ENCODE measurements around the gene TCF4.

The TCF4 gene

GRCh38 chr18:55221622-55222021, 366.4 kb downstream of the TCF4 start:
- Histone ChIP-seq H3K36me3 (ENCODE audit: insufficient read depth, low read length) (no peaks in the 10 kb centered on the region), H3K9ac (ENCODE audit: low read depth, low read length, poor library complexity, severe bottlenecking) (no peak overlapping the region), H3K4me3 (ENCODE audit: low read length, poor library complexity, severe bottlenecking) (no peak overlapping the region), H3K9me2 (replicated peaks; ENCODE audit: low read depth, low read length) (no peaks in the 10 kb centered on the region), H4K20me1 (ENCODE audit: insufficient read depth, low read length, poor library complexity, severe bottlenecking) (no peaks in the 10 kb centered on the region), H3K79me2 (ENCODE audit: insufficient read depth, low read length) (no peaks in the 10 kb centered on the region), H3K9me3 (ENCODE audit: insufficient read depth, low read depth, low read length) (no peaks in the 10 kb centered on the region), H3K27me3 (ENCODE audit: insufficient read depth, low read length, poor library complexity, severe bottlenecking) (no peaks in the 10 kb centered on the region), H3K4me1 (ENCODE audit: insufficient read depth, low read length, poor library complexity, severe bottlenecking) (no peaks in the 10 kb centered on the region), H3K4me2 (ENCODE audit: low read depth, low read length, poor library complexity, severe bottlenecking) (no peak overlapping the region), H3F3A (ENCODE audit: low read depth) (no peaks in the 10 kb centered on the region), H2AFZ (ENCODE audit: low read length) (no peak overlapping the region)
- TF ChIP-seq CTCF (conservative IDR thresholded peaks at IDR 0.05; ENCODE audit: low read length) = no peak
- no peak for TF ChIP-seq EZH2phosphoT487 (IDR thresholded peaks at IDR 0.05; ENCODE audit: borderline replicate concordance)

GRCh38 chr18:55220523-55220922, 367.5 kb downstream of the TCF4 start:
- H3K9me3 ChIP-seq (ENCODE audit: insufficient read depth, low read depth, low read length) = no peaks in the 10 kb centered on the region
- H3K4me3 ChIP-seq (ENCODE audit: low read length, poor library complexity, severe bottlenecking) = no peak overlapping the region
- no peak overlapping the region for H3K9ac ChIP-seq (ENCODE audit: low read depth, low read length, poor library complexity, severe bottlenecking)
- no peaks in the 10 kb centered on the region for H3F3A ChIP-seq (ENCODE audit: low read depth)
- no peaks in the 10 kb centered on the region for H3K4me1 ChIP-seq (ENCODE audit: insufficient read depth, low read length, poor library complexity, severe bottlenecking)
- no peaks in the 10 kb centered on the region for H3K36me3 ChIP-seq (ENCODE audit: insufficient read depth, low read length)
- no peaks in the 10 kb centered on the region for H3K79me2 ChIP-seq (ENCODE audit: insufficient read depth, low read length)
- TF ChIP-seq CTCF (conservative IDR thresholded peaks at IDR 0.05; ENCODE audit: low read length) = no peak
- TF ChIP-seq EZH2phosphoT487 (IDR thresholded peaks at IDR 0.05; ENCODE audit: borderline replicate concordance) = no peak
- H3K4me2 ChIP-seq (ENCODE audit: low read depth, low read length, poor library complexity, severe bottlenecking) = no peak overlapping the region
- H3K27me3 ChIP-seq (ENCODE audit: insufficient read depth, low read length, poor library complexity, severe bottlenecking) = no peaks in the 10 kb centered on the region
- H3K9me2 ChIP-seq (replicated peaks; ENCODE audit: low read depth, low read length) = no peaks in the 10 kb centered on the region
- H2AFZ ChIP-seq (ENCODE audit: low read length) = no peak overlapping the region
- H4K20me1 ChIP-seq (ENCODE audit: insufficient read depth, low read length, poor library complexity, severe bottlenecking) = no peaks in the 10 kb centered on the region

- Histone ChIP-seq H3K9me3 (ENCODE audit: insufficient read depth, low read depth, low read length) (no peaks in the 10 kb centered on the region), H4K20me1 (ENCODE audit: insufficient read depth, low read length, poor library complexity, severe bottlenecking) (no peaks in the 10 kb centered on the region), H3K4me2 (ENCODE audit: low read depth, low read length, poor library complexity, severe bottlenecking) (no peak overlapping the region), H2AFZ (ENCODE audit: low read length) (no peak overlapping the region), H3K27me3 (ENCODE audit: insufficient read depth, low read length, poor library complexity, severe bottlenecking) (no peaks in the 10 kb centered on the region), H3K79me2 (ENCODE audit: insufficient read depth, low read length) (no peaks in the 10 kb centered on the region), H3K4me1 (ENCODE audit: insufficient read depth, low read length, poor library complexity, severe bottlenecking) (no peaks in the 10 kb centered on the region), H3K9ac (ENCODE audit: low read depth, low read length, poor library complexity, severe bottlenecking) (no peak overlapping the region), H3F3A (ENCODE audit: low read depth) (no peaks in the 10 kb centered on the region), H3K9me2 (replicated peaks; ENCODE audit: low read depth, low read length) (no peaks in the 10 kb centered on the region), H3K4me3 (ENCODE audit: low read length, poor library complexity, severe bottlenecking) (no peak overlapping the region), H3K36me3 (ENCODE audit: insufficient read depth, low read length) (no peaks in the 10 kb centered on the region)
- TF ChIP-seq EZH2phosphoT487 (IDR thresholded peaks at IDR 0.05; ENCODE audit: borderline replicate concordance) = no peak
- no peak for TF ChIP-seq CTCF (conservative IDR thresholded peaks at IDR 0.05; ENCODE audit: low read length)
Observed at GRCh38 chr18:55219823-55220222, 368.2 kb downstream of the TCF4 start.

Measured in Loucy (cell line).